ENCODE results near the gene MYO1H.

Gene MYO1H

GRCh38 chr12:109448272-109448671 is 100.6 kb downstream of the MYO1H start:
- no peak overlapping the region for H3K4me3 ChIP-seq (ENCODE audit: low read depth, low read length)
- TF ChIP-seq MYC (IDR thresholded peaks at IDR 0.05; ENCODE audit: low read depth, low read length) (no peak), CTCF (IDR thresholded peaks at IDR 0.05; ENCODE audit: low read depth, low read length) (no peak), POLR2A (IDR thresholded peaks at IDR 0.05; ENCODE audit: extremely low read depth, insufficient read length) (no peak), MAX (IDR thresholded peaks at IDR 0.05; ENCODE audit: low read depth, low read length) (no peak)
- no peak for DNase-seq (ENCODE audit: low read depth)

GRCh38 chr12:109448707-109449390 is 101.1 kb downstream of the MYO1H start:
- H3K4me3 ChIP-seq (ENCODE audit: low read depth, low read length), result no peak overlapping the region
- DNase-seq (ENCODE audit: low read depth), result no peak
- TF ChIP-seq CTCF (IDR thresholded peaks at IDR 0.05; ENCODE audit: low read depth, low read length) (no peak), POLR2A (IDR thresholded peaks at IDR 0.05; ENCODE audit: extremely low read depth, insufficient read length) (no peak), MAX (IDR thresholded peaks at IDR 0.05; ENCODE audit: low read depth, low read length) (no peak), MYC (IDR thresholded peaks at IDR 0.05; ENCODE audit: low read depth, low read length) (no peak)

GRCh38 chr12:109449845-109450532 is 102.3 kb downstream of the MYO1H start:
- TF ChIP-seq MYC (IDR thresholded peaks at IDR 0.05; ENCODE audit: low read depth, low read length) (no peak), POLR2A (IDR thresholded peaks at IDR 0.05; ENCODE audit: extremely low read depth, insufficient read length) (no peak), CTCF (IDR thresholded peaks at IDR 0.05; ENCODE audit: low read depth, low read length) (no peak), MAX (IDR thresholded peaks at IDR 0.05; ENCODE audit: low read depth, low read length) (no peak)
- no peak overlapping the region for H3K4me3 ChIP-seq (ENCODE audit: low read depth, low read length)
- no peak for DNase-seq (ENCODE audit: low read depth)

- TF ChIP-seq POLR2A (IDR thresholded peaks at IDR 0.05; ENCODE audit: extremely low read depth, insufficient read length), result no peak
- no peak for TF ChIP-seq MAX (IDR thresholded peaks at IDR 0.05; ENCODE audit: low read depth, low read length)
- TF ChIP-seq CTCF (IDR thresholded peaks at IDR 0.05; ENCODE audit: low read depth, low read length), result no peak
- TF ChIP-seq MYC (IDR thresholded peaks at IDR 0.05; ENCODE audit: low read depth, low read length), result no peak
- H3K4me3 ChIP-seq (ENCODE audit: low read depth, low read length), result no peak overlapping the region
- peak; percentile 43 for DNase-seq (ENCODE audit: low read depth)
Measured at GRCh38 chr12:109450980-109451379, 103.3 kb downstream of the MYO1H start.

- no peak overlapping the region for H3K4me3 ChIP-seq (ENCODE audit: low read depth, low read length)
- DNase-seq (ENCODE audit: low read depth), result no peak
- TF ChIP-seq POLR2A (IDR thresholded peaks at IDR 0.05; ENCODE audit: extremely low read depth, insufficient read length) (no peak), CTCF (IDR thresholded peaks at IDR 0.05; ENCODE audit: low read depth, low read length) (no peak), MYC (IDR thresholded peaks at IDR 0.05; ENCODE audit: low read depth, low read length) (no peak), MAX (IDR thresholded peaks at IDR 0.05; ENCODE audit: low read depth, low read length) (no peak)
Measured at GRCh38 chr12:109451400-109451799, 103.7 kb downstream of the MYO1H start.
